ENCODE measurements around the gene MN1.
"Not testable (repeated sequence)": the region's sequence is repeated elsewhere in the genome, so short reads cannot be mapped to it uniquely, and the experiment has no call there.

MN1 gene

DNA sequence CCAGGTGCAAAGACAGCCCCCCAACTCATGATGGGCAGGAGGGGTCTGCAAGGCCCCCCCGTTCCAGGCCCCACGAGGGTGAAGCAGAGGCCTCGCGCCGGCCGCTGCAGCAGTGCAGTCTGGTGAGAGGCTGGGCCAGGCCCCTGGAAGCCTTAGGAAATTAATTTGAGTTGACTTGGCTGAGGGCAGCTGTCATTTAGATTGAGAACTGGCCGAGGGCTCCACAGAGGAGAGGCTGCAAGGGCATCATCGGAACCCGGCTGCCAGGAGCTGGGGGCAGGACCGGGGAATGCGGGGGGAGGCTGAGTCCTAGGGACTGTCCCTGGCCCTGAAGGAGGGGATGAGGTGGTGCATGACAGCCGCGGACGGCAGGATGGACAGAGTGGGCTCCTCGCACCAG lies 39.9 kb downstream of the MN1 start:
- no peak for DNase-seq (ENCODE audit: low read depth)

- no peak for DNase-seq (ENCODE audit: low read depth)
These were observed 40.6 kb downstream of the MN1 start for GRCh38 chr22:27761000-27761399.

DNA sequence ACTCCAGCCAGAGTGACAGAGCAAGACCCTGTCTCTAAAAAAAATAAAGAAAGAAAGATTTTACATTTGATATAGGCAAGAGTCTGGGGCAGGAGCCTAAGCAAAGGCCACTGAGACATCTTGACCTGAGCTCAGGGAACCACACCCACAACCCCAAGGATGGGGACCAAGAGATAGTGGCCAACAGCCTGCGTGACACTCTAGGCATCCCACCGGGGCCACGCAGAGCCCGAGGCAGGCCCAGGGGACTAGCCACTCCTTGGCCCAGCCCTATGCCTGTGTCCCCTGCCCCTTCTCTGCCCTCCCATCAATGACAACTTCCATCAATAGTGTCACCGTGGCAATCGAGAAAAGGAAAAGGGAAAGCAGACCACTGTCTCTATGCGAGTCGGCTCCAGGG lies 41.1 kb downstream of the MN1 start:
- DNase-seq (ENCODE audit: low read depth), result no peak

DNA sequence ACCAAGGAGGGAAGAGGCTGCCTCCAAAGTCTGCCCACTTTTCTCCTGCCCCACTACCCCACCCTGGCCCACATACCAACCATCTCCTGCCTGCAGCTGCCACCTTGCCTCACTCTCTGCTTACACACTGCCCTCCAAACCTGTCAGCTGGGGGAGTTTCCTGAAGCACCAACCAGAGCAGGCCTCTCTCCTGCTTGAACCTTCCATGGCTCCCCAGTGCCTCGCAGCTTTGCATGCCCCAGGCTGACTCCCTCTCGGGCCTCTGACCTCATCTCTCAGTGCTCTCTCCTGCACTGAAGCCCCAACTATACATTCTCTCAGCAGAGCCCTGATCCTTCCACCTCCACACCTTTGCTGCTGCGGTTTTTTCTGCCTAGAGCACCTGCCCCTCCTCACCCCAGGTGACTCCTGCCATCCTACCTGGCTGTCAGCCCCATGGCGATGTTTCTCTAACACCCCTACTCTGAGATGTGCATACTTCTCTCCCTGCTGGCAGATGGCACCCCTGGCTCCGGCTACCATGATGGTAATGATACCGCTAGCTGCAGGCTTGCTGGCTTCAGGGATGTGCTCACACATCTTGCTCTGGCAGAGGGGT lies 43.5 kb downstream of the MN1 start:
- no peak for DNase-seq (ENCODE audit: low read depth)

GRCh38 chr22:27756212-27756660 lies 45.3 kb downstream of the MN1 start:
- DNase-seq (ENCODE audit: low read depth), result no peak

DNA sequence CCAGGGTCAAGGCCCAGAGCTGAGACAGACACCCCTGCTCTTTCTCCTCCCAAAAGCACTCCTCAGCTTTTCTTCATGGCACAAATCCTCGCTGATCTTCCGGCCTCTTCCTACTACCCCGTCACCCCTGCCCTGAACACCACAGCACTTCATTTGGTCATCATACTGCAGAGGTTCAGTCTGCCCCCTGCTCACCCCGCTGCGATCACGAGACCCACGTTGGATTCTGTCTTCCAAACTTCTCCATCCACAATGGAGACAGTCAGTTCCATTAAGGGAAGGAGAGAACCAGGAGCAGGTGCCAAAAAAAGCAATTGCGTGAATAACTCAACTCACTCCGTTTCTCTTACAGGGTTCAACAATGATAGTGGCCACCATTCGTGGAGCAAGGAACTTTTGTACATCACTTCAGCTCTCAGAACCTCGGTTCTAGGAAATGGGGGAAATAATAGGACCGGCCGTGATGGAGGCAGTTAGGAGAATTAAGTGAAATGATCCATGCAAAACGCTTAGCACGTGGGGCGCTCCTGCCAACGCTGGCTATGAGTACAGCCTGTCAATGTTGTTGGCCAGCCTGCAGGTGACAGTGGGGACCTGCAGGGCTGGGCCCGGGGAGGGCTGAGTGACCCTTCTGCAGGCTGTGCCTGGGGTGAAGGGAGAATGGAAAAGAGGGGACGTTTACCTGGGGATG lies 45.9 kb downstream of the MN1 start:
- DNase-seq (ENCODE audit: low read depth), result no peak

DNA sequence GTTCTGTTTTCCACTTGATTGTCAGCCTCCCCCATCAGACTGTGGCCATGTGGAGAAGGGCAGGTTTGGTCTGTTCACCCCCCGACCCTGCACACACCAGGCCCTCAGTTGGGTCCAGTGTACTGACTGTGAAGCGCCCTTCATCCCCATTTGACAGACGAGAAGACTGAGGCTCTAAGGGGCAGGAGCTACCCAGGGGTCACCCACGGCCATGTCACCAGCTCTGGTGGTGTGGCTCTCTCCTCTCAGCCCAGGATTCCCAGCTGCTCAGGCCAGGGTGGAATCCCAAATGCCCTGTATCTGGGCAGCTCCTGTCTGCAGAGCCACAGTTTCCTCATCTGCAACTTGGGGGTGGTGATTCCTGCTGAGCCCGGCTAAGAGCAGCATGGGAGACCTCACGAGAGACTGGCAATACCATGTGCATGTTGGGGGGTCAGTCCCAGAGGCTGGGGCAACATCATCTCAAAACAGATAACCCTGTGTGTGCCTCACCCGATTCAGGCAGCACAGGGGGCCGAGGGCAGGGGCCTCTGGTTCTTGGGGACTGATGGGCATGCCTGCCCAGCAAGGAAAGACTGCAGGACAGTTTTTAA lies 46.6 kb downstream of the MN1 start:
- no peak for DNase-seq (ENCODE audit: low read depth)

- DNase-seq (ENCODE audit: low read depth), result no peak
These were observed 47.2 kb downstream of the MN1 start for GRCh38 chr22:27754247-27754887.

GRCh38 chr22:27752771-27753170 lies 48.8 kb downstream of the MN1 start:
- no peak for DNase-seq (ENCODE audit: low read depth)

GRCh38 chr22:27752141-27752540 lies 49.4 kb downstream of the MN1 start:
- no peak for DNase-seq (ENCODE audit: low read depth)

GRCh38 chr22:27751277-27752070 lies 50.1 kb downstream of the MN1 start:
- DNase-seq (ENCODE audit: low read depth), result no peak

DNA sequence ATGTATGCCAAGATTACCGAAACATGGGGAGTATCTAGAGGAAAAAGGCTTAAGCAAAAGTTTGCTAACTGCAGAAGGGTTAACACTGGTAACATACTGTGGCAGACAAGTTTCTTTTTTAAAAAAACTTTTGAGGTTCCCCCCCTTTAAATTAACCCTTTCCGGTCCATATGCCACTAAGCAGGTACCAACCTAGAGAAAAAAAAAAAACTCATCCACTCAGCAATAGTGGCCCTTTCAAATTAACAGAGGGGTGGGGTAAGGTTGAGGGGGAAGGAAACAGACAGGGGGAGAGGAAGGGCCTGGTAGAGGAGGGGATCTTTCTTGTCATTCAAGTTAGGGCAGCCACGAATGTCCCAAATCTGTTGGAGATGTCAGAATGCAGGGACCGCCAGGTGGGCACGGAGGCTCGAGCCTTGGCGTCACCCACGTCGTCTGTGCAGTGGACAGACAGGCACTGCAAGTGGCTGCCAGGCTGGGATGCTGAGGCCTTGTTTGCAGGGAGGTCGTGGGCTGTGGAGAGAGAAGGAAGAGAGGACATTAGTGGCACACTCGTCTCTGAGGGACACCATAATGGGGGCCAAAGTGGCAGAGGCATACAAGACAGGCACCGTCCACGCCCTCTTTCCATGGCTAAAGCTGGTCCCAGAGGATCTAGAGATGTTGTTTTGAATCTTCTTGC lies 50.8 kb downstream of the MN1 start:
- DNase-seq (ENCODE audit: low read depth), result no peak

- DNase-seq (ENCODE audit: low read depth), result peak; percentile 35
These were observed 51.8 kb downstream of the MN1 start for GRCh38 chr22:27749597-27750225.

GRCh38 chr22:27748751-27749191 lies 52.8 kb downstream of the MN1 start:
- DNase-seq (ENCODE audit: low read depth), result peak; percentile 55

GRCh38 chr22:27748349-27748748 lies 53.2 kb downstream of the MN1 start:
- peak; percentile 41 for DNase-seq (ENCODE audit: low read depth)

GRCh38 chr22:27747396-27748221 lies 53.9 kb downstream of the MN1 start:
- no peak for DNase-seq (ENCODE audit: low read depth)

DNA sequence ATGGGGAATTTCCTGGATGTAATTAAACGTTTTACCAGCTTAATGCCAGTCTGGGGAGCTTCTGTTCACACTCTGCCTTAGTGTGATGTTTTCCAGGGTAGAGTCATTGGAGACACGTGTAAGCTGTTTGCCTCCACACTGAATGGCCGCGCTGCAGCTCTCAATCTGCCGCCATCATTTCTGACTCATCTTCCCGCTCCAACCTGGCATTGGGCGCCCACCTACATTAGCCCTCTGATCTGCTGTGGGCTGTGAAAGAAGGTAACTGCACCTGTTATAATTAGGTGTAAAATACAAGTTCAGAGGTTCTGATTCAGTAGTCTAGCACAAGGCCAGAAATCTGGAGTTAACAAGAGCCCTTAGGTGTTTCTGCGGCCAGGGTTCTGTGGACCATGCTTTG lies 54.6 kb downstream of the MN1 start:
- no peak for DNase-seq (ENCODE audit: low read depth)

DNA sequence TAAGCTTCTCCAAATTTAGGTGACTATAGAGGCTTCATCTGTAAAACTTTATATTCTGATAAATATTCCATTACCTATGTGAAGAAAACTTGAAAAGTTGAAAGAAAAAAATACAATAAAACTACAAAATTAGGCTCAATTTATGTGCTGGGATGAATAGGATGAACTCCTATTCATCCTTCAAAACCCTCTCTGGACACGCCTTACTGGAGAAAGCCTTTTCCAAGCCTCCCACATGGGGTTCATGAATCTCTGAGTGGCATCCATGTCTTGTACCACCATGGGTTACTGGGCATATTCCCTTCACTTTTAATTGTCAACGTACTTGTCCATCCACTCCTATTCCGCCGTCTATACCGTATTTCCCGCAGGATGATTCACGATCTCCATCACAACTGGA lies 55.7 kb downstream of the MN1 start:
- no peak for DNase-seq (ENCODE audit: low read depth)

DNA sequence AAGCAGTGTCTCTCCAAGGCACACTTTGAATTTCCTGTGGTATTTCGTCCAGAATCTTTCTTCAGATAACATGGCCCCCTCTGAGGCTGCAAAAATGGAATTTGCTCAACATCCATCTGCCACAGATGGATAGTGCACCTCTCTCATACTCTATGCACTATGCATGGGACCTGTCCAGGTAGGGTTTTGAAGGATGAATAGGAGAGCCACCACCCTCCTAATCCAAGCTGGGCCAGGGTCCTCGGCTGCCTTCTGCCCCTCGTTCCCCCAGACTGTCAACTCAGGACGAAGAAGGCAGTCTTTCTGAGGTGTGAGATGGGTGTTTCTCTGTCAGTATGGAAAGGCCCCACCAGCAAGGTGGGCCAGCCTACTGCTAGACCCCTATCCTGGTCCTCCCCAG lies 56.4 kb downstream of the MN1 start:
- no peak for DNase-seq (ENCODE audit: low read depth)

DNA sequence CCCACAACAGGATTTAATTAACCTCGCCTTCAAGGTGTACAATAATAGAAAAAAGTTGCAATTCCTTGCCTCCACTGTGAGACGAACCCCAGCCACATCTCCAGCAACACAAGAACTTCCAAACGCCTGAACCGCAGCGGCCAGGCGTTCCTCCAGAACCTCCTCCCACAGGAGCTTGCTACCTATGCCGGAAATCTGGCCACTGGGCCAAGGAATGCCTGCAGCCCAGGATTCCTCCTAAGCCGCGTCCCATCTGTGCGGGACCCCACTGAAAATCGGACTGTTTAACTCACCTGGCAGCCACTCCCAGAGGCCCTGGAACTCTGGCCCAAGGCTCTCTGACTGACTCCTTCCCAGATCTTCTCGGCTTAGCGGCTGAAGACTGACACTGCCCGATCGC lies 57.5 kb downstream of the MN1 start:
- not testable (repeated sequence) for DNase-seq (ENCODE audit: low read depth)

All from iris pigment epithelial cell (primary cell).